Heart right ventricle (tissue), 16 donors: ENCODE measurements around the gene PLXNA2. TPM values are rescaled to one million over a fixed set of nuclear protein-coding genes. Genes with fewer than 3 reads are reported as not detected.

Source experiments
- ATAC-seq, 8 donors: fragments of 200-7000 bp; cut with Tn5 transposase; one replicate each; pipeline ENCODE4 v1.9.1; 2020; ENCODE audit warnings: mild to moderate bottlenecking in 8 of 8, moderate library complexity in 8 of 8, moderate number of reproducible peaks in 1 of 8
- DNase-seq, 2 donors: peaks; one replicate each; pipeline ENCODE4 v3.0.0-alpha.2; 2020
- H3K27ac ChIP-seq, 10 donors: fragments of 200-600 bp; sonication (generic) in 2 of 10; one replicate each; pipeline versions ENCODE4 v1.5.0 to v1.8.0; 2020 to 2022; ENCODE audit warnings: mild to moderate bottlenecking in 3 of 10
- H3K27me3 ChIP-seq, 7 donors: fragments of 200-600 bp; one replicate each; pipeline ENCODE4 v1.8.0; 2021 to 2022; ENCODE audit warnings: mild to moderate bottlenecking in 2 of 7
- H3K36me3 ChIP-seq, 9 donors: fragments of 200-600 bp; sonication (generic) in 1 of 9; one replicate each; pipeline versions ENCODE4 v1.5.0 to v1.8.0; 2020 to 2022; ENCODE audit warnings: mild to moderate bottlenecking in 2 of 9
- H3K4me1 ChIP-seq, 9 donors: fragments of 200-600 bp; sonication (generic) in 1 of 9; one replicate each; pipeline versions ENCODE4 v1.5.0 to v1.8.0; 2020 to 2022; ENCODE audit warnings: mild to moderate bottlenecking in 4 of 9
- H3K4me3 ChIP-seq, 10 donors: fragments of 200-600 bp; sonication (generic) in 2 of 10; one replicate each; pipeline versions ENCODE4 v1.5.0 to v1.8.0; 2020 to 2022; ENCODE audit warnings: mild to moderate bottlenecking in 7 of 10, moderate library complexity in 2 of 10
- H3K9me3 ChIP-seq, 11 donors: fragments of 200-600 bp in 10 of 11; sonication (generic) in 2 of 11; one replicate each; pipeline versions ENCODE4 v1.5.0 to v1.8.0; 2013 to 2022; ENCODE audit warnings: mild to moderate bottlenecking in 2 of 11, control low read depth in 1 of 11, moderate library complexity in 1 of 11
- WGBS, 2 donors: extraction: QIAGEN DNeasy Blood & Tissue Kit; methylation state at CpG; one replicate each; pipeline ENCODE4 v1.1.7; 2013; ENCODE audit warnings: inconsistent platforms in 1 of 2; 5-methylcytosine and 5-hydroxymethylcytosine counted together
- intact Hi-C, 10 donors: fragments of 100-400 bp; cut with DNase I; formaldehyde crosslinking; loops; one replicate each; pipeline versions ENCODE4 v1.11.1 to v1.14.2; 2022
- polyA plus RNA-seq, 2 donors: library from polyadenylated mRNA; stranded (reverse); fragments of 200-250 nt; gene quantifications; one replicate each; pipeline ENCODE4 v1.2.3, GENCODE V29; 2013
- total RNA-seq, 10 donors: library from RNA; stranded (reverse); fragmentation: NEBNext Ultra II Directional in 3 of 10; extraction: Animal tissue kit (Norgen Biotek cat#: 25700) in 3 of 10; gene quantifications; one replicate each; pipeline versions ENCODE4 v1.2.1 to v1.2.4, GENCODE V29; 2021 to 2023
- TF ChIP-seq, protein P1 (sequence below), 9 donors: fragments of 200-600 bp; sonication (generic) in 2 of 9; IDR thresholded peaks; one replicate each; pipeline versions ENCODE4 v1.5.0 to v1.8.0; 2021 to 2022; ENCODE audit warnings: antibody characterized with exemption in 9 of 9, mild to moderate bottlenecking in 5 of 9, moderate library complexity in 1 of 9
- donor health status: Arrhythmogenic right ventricular cardiomyopathy.
- donor health status: ischemic (EF 13 %, LVEDD 7.1; RV severe dilation, severe dysfunction).
- donor health status: healthy with polysubstance abuse.
- donor health status: DM: no; HTN: yes; CAD: no.
- donor health status: DM: no; HTN: no; CAD: no.
- donor health status: ischemic (EF 25% LVEDD 6.9; RV normal size, moderate dysfunction).
- donor health status: ischemic (EF 25% LVEDD 5.7; RV mildly dilated, moderate dysfunction).
- donor health status: healthy.
- donor health status: DM: yes; HTN: yes; CAD: no.
- donor health status: Ischemic cardiomyopathy.
- donor health status: ischemic (EF 35%, LVEDD 5.7; RV mildly dilated, moderate dysfunction).
- donor health status: nonischemic (EF 11% LVEDD 7.7; RV severe dilation, severe dysfunction).
- donor health status: DM: yes; HTN: yes; CAD: no.
- donor health status: PGD.
- donor health status: ischemic (EF 29% LVEDD 5.4; RV normal size, mild dysfunction).
- donor health status: nonischemic (EF 23%, LVEDD 6.1; RV moderate dilation, normal function).

Gene PLXNA2
- total and polyA plus RNA-seq, 12 donors: 6.1 to 31.6 (median 17.9) TPM

DNA sequence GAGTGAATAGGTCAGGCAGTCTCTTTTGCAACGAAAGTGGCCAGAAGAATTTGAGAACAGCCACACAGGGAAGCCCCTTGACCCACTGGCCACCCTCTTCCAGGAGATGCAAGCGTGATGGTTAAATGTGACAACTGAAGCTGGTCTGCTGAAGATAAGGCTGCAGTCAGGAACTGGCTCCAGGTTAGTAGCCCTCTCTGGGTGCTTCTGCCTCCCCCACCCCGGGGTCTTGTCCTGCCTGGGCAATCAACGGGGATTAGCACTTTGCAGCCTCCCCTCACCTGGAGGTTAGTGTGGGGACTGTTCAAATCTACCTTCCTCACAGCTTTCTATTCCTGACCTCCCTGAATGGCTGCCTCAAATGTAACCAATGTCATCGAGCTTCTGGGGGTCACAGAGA, 125.9 kb downstream of the PLXNA2 start:
- Histone ChIP-seq H3K36me3 (peaks cover 0 to 12% (median 0%) of the 10 kb centered on the region in 9 donors), H3K4me3 (no peak overlapping the region), H3K27ac (peak overlapping the region in 1 of 10 donors; percentile 4), H3K9me3 (no peaks in the 10 kb centered on the region), H3K27me3 (no peaks in the 10 kb centered on the region), H3K4me1 (peaks cover 0 to 41% (median 24%) of the 10 kb centered on the region in 9 donors)
- no peak for DNase-seq
- ATAC-seq: no peak
- 69 to 80% methylated on average over 5 of the region's 5 CpGs for whole genome bisulfite sequencing, 2 donors
- TF ChIP-seq, protein P1, sequence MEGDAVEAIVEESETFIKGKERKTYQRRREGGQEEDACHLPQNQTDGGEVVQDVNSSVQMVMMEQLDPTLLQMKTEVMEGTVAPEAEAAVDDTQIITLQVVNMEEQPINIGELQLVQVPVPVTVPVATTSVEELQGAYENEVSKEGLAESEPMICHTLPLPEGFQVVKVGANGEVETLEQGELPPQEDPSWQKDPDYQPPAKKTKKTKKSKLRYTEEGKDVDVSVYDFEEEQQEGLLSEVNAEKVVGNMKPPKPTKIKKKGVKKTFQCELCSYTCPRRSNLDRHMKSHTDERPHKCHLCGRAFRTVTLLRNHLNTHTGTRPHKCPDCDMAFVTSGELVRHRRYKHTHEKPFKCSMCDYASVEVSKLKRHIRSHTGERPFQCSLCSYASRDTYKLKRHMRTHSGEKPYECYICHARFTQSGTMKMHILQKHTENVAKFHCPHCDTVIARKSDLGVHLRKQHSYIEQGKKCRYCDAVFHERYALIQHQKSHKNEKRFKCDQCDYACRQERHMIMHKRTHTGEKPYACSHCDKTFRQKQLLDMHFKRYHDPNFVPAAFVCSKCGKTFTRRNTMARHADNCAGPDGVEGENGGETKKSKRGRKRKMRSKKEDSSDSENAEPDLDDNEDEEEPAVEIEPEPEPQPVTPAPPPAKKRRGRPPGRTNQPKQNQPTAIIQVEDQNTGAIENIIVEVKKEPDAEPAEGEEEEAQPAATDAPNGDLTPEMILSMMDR (IDR thresholded peaks at IDR 0.05): no peak
- intact Hi-C loops: no loop called here

DNA sequence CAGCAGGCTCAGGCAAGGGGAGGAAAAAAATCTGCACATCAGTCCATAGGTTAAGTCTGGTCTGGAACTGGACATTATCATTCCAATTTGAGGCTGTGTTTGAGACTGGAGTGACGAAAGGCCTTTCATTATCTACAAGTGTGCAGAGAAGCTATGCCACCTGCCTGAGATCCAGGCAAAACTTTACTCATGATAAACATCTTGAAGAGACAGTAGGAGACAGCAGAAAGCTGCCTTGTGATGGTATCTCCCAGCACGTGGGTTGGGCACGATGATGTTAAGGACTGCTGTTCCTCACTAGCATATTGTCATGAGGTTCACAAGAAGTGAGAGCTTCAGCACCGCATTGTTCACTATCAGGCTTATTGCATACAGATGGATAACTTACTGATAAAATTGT, 126.4 kb downstream of the PLXNA2 start:
- WGBS, 2 donors: 48 to 61% methylated on average over 4 of the region's 4 CpGs
- no peak overlapping the region for H3K4me3 ChIP-seq
- intact Hi-C loops: no loop called here
- peak overlapping the region in 1 of 10 donors; percentile 4 for H3K27ac ChIP-seq
- no peaks in the 10 kb centered on the region for H3K27me3 ChIP-seq
- H3K9me3 ChIP-seq: no peaks in the 10 kb centered on the region
- H3K36me3 ChIP-seq: peaks cover 0 to 12% (median 0%) of the 10 kb centered on the region in 9 donors
- DNase-seq (no peak), ATAC-seq (peak in 1 of 8 donors; percentile 3)
- H3K4me1 ChIP-seq: peaks cover 0 to 41% (median 24%) of the 10 kb centered on the region in 9 donors
- TF ChIP-seq, protein P1 (IDR thresholded peaks at IDR 0.05): no peak

DNA sequence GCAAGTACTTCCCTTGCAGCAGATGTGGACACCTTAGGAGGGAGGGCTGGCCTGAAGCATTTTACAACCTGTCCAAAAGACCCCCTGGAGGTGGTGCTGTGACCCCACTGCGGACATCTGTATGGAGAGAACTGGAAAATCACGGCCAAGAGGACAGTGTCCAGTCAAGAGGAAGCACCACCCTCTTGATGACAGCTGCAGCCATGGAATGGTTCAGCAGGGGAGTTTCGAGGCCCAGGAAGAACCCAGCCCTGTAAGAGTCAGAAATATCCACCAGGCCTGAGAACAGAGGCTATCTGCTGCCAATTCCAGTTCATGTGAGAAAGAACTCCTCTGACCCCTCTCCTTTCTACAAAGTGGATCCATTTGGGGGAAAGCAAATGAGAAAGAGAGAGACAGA, 126.8 kb downstream of the PLXNA2 start:
- intact Hi-C loops: no loop called here
- Histone ChIP-seq H3K4me3 (no peak overlapping the region), H3K36me3 (peaks cover 0 to 12% (median 0%) of the 10 kb centered on the region in 9 donors), H3K27me3 (no peaks in the 10 kb centered on the region), H3K27ac (peak overlapping the region in 1 of 10 donors; percentile 4), H3K4me1 (peaks cover 0 to 41% (median 25%) of the 10 kb centered on the region in 9 donors), H3K9me3 (no peaks in the 10 kb centered on the region)
- DNase-seq (no peak), ATAC-seq (peak in 7 of 8 donors; percentile 11 to 70 (median 45))
- 38 to 44% methylated on average over 3 of the region's 3 CpGs for WGBS, 2 donors
- TF ChIP-seq, protein P1 (IDR thresholded peaks at IDR 0.05): no peak

DNA sequence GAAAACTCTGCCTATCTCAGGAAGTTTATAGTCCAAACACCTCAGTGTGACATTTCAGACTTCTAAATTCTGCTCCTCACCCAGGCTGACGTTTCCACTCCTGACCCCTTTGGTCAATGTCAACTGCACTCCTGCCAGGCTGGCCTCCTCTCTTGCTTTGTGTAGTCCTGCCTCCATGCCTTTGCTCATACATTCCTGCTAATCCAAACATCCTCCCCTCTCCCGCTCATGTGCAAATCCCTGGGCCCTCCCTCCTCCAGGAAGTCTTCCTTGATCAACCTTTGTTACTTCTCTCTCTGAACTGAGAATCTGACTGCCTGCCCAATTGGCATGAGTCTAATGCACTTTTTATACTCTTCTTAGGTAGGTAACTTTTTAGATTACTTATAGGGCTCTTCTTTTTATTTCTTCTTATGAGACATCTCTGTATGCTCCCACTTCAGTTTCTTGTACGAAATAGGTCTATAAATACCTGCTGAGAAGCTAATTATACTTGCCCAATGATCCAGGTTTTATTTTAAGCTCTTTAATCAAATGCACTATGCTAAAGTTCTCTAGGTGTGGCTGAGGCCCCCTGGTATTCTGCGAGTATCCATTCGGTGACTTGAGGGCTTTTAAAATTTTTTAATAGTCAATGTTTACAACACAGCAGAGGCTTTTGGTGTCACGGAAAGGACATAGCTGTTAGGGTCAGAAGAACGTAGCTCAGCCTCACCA, 128.1 kb downstream of the PLXNA2 start:
- H3K9me3 ChIP-seq: no peaks in the 10 kb centered on the region
- 57 to 65% methylated on average over 7 of the region's 7 CpGs for WGBS, 2 donors
- H3K27ac ChIP-seq: peak overlapping the region in 2 of 10 donors; percentile 9 to 32
- no peak overlapping the region for H3K4me3 ChIP-seq
- H3K4me1 ChIP-seq: peaks cover 0 to 42% (median 25%) of the 10 kb centered on the region in 9 donors
- ATAC-seq: peak in 6 of 8 donors; percentile 24 to 70 (median 56)
- DNase-seq: no peak
- no peaks in the 10 kb centered on the region for H3K27me3 ChIP-seq
- TF ChIP-seq, protein P1 (IDR thresholded peaks at IDR 0.05): no peak
- H3K36me3 ChIP-seq: peaks cover 0 to 12% (median 0%) of the 10 kb centered on the region in 9 donors
- intact Hi-C loops: no loop called here
